ENCODE data around the gene LRRC8A. TPM values are rescaled to one million over a fixed set of nuclear protein-coding genes. Genes with fewer than 3 reads are reported as not detected.

Gene LRRC8A
- total RNA-seq, 1 donor from 2014 or later: 259 TPM

GRCh38 chr9:128913048-128913900, 31.3 kb downstream of the LRRC8A start:
- no peaks in the 10 kb centered on the region for H3K27me3 ChIP-seq (ENCODE audit: control insufficient read depth, insufficient read depth, low read length)
- FAIRE-seq (no peak), DNase-seq (ENCODE audit: low read depth) (no peak)
- H3K4me3 ChIP-seq (ENCODE audit: low read depth, low read length): peak overlapping the region; percentile 40
- H3K36me3 ChIP-seq (ENCODE audit: control insufficient read depth, insufficient read depth, low read length): peaks cover 42% of the 10 kb centered on the region
- no peak for TF ChIP-seq CTCF (IDR thresholded peaks at IDR 0.05; ENCODE audit: insufficient read depth, low read length, severe bottlenecking)

GRCh38 chr9:128913995-128914772, 32.3 kb downstream of the LRRC8A start:
- DNase-seq (ENCODE audit: low read depth) (no peak), FAIRE-seq (no peak)
- Histone ChIP-seq H3K27me3 (ENCODE audit: control insufficient read depth, insufficient read depth, low read length) (no peaks in the 10 kb centered on the region), H3K4me3 (ENCODE audit: low read depth, low read length) (no peak overlapping the region), H3K36me3 (ENCODE audit: control insufficient read depth, insufficient read depth, low read length) (peaks cover 32% of the 10 kb centered on the region)
- no peak for TF ChIP-seq CTCF (IDR thresholded peaks at IDR 0.05; ENCODE audit: insufficient read depth, low read length, severe bottlenecking)

GRCh38 chr9:128916204-128916603, 34.3 kb downstream of the LRRC8A start:
- no peak for TF ChIP-seq CTCF (IDR thresholded peaks at IDR 0.05; ENCODE audit: insufficient read depth, low read length, severe bottlenecking)
- H3K36me3 ChIP-seq (ENCODE audit: control insufficient read depth, insufficient read depth, low read length): peaks cover 23% of the 10 kb centered on the region
- no peak overlapping the region for H3K4me3 ChIP-seq (ENCODE audit: low read depth, low read length)
- DNase-seq (ENCODE audit: low read depth) (no peak), FAIRE-seq (no peak)
- H3K27me3 ChIP-seq (ENCODE audit: control insufficient read depth, insufficient read depth, low read length): no peaks in the 10 kb centered on the region

GRCh38 chr9:128916745-128917144, 34.8 kb downstream of the LRRC8A start:
- TF ChIP-seq CTCF (IDR thresholded peaks at IDR 0.05; ENCODE audit: insufficient read depth, low read length, severe bottlenecking): no peak
- DNase-seq (ENCODE audit: low read depth): no peak
- no peak overlapping the region for H3K4me3 ChIP-seq (ENCODE audit: low read depth, low read length)
- H3K27me3 ChIP-seq (ENCODE audit: control insufficient read depth, insufficient read depth, low read length): no peaks in the 10 kb centered on the region
- FAIRE-seq: no peak
- H3K36me3 ChIP-seq (ENCODE audit: control insufficient read depth, insufficient read depth, low read length): peaks cover 20% of the 10 kb centered on the region

- DNase-seq (ENCODE audit: low read depth) (peak; percentile 60), FAIRE-seq (no peak)
- no peak for TF ChIP-seq CTCF (IDR thresholded peaks at IDR 0.05; ENCODE audit: insufficient read depth, low read length, severe bottlenecking)
- Histone ChIP-seq H3K4me3 (ENCODE audit: low read depth, low read length) (no peak overlapping the region), H3K27me3 (ENCODE audit: control insufficient read depth, insufficient read depth, low read length) (no peaks in the 10 kb centered on the region), H3K36me3 (ENCODE audit: control insufficient read depth, insufficient read depth, low read length) (peaks cover 20% of the 10 kb centered on the region)
These were observed 35.4 kb downstream of the LRRC8A start for GRCh38 chr9:128917151-128917849.

All from bronchial epithelial cell (primary cell).